Nephron progenitor cell (in vitro differentiated cells): ENCODE measurements around the gene KCNH1.

Experiments
- DNase-seq: peaks from one replicate; pipeline ENCODE4 v3.0.0; 2021
- H3K27ac Mint-ChIP-seq: 2 replicates; pipeline ENCODE4 v1.8.0; 2021; ENCODE audit warnings: mild to moderate bottlenecking, moderate library complexity, mixed read lengths
- H3K27me3 Mint-ChIP-seq: 2 replicates; pipeline ENCODE4 v1.8.0; 2021; ENCODE audit warnings: mild to moderate bottlenecking, low read depth, mixed read lengths; ENCODE audit not compliant: poor library complexity
- H3K36me3 Mint-ChIP-seq: 2 replicates; pipeline ENCODE4 v1.8.0; 2021; ENCODE audit warnings: low read depth, mixed read lengths
- H3K4me1 Mint-ChIP-seq: 2 replicates; pipeline ENCODE4 v1.8.0; 2021; ENCODE audit warnings: mixed read lengths
- H3K4me3 Mint-ChIP-seq: 2 replicates; pipeline ENCODE4 v1.8.0; 2021; ENCODE audit warnings: mild to moderate bottlenecking, moderate library complexity, mixed read lengths
- H3K9me3 Mint-ChIP-seq: 2 replicates; pipeline ENCODE4 v1.8.0; 2021; ENCODE audit warnings: mild to moderate bottlenecking, moderate library complexity, mixed read lengths
- CTCF ChIP-seq: fragments of 200-600 bp; sonication (generic); IDR thresholded peaks from 2 replicates; pipeline ENCODE4 v1.5.0; 2021; ENCODE audit warnings: antibody characterized with exemption

Gene KCNH1

GRCh38 chr1:210781652-210782051 is 352.3 kb downstream of the KCNH1 start:
- H3K27me3 Mint-ChIP-seq, result peaks cover 9% of the 10 kb centered on the region
- H3K4me3 Mint-ChIP-seq, result no peak overlapping the region
- peaks cover 11% of the 10 kb centered on the region for H3K4me1 Mint-ChIP-seq
- no peak overlapping the region for H3K27ac Mint-ChIP-seq
- no peak for DNase-seq
- no peaks in the 10 kb centered on the region for H3K9me3 Mint-ChIP-seq
- H3K36me3 Mint-ChIP-seq, result no peaks in the 10 kb centered on the region
- TF ChIP-seq CTCF, result no peak

- Mint-ChIP-seq H3K27ac (no peak overlapping the region), H3K9me3 (no peaks in the 10 kb centered on the region)
- no peak for DNase-seq
Observed at GRCh38 chr1:210779269-210779668, 354.7 kb downstream of the KCNH1 start.

GRCh38 chr1:210777914-210778313 is 356.0 kb downstream of the KCNH1 start:
- no peak for DNase-seq
- Mint-ChIP-seq H3K36me3 (no peaks in the 10 kb centered on the region), H3K27ac (peak overlapping the region; percentile 12), H3K4me3 (no peak overlapping the region), H3K27me3 (peaks cover 10% of the 10 kb centered on the region), H3K4me1 (peaks cover 11% of the 10 kb centered on the region), H3K9me3 (no peaks in the 10 kb centered on the region)
- no peak for TF ChIP-seq CTCF

More at GRCh38 chr1:210779269-210779668, 354.7 kb downstream of the KCNH1 start:
- Mint-ChIP-seq H3K4me1 (peaks cover 11% of the 10 kb centered on the region), H3K36me3 (no peaks in the 10 kb centered on the region), H3K27me3 (peaks cover 8% of the 10 kb centered on the region), H3K4me3 (no peak overlapping the region)
- TF ChIP-seq CTCF, result no peak

GRCh38 chr1:210776712-210777111 is 357.2 kb downstream of the KCNH1 start:
- TF ChIP-seq CTCF, result no peak
- Mint-ChIP-seq H3K36me3 (no peaks in the 10 kb centered on the region), H3K4me3 (no peak overlapping the region), H3K27ac (no peak overlapping the region), H3K9me3 (no peaks in the 10 kb centered on the region), H3K27me3 (peaks cover 10% of the 10 kb centered on the region), H3K4me1 (peaks cover 11% of the 10 kb centered on the region)
- DNase-seq, result no peak

- DNase-seq, result no peak
- peaks cover 11% of the 10 kb centered on the region for H3K4me1 Mint-ChIP-seq
- H3K36me3 Mint-ChIP-seq, result no peaks in the 10 kb centered on the region
- no peak for TF ChIP-seq CTCF
- no peaks in the 10 kb centered on the region for H3K9me3 Mint-ChIP-seq
- no peak overlapping the region for H3K27ac Mint-ChIP-seq
- H3K27me3 Mint-ChIP-seq, result peaks cover 18% of the 10 kb centered on the region
- no peak overlapping the region for H3K4me3 Mint-ChIP-seq
Observed at GRCh38 chr1:210775289-210775688, 358.7 kb downstream of the KCNH1 start.

GRCh38 chr1:210773450-210773849 is 360.5 kb downstream of the KCNH1 start:
- Mint-ChIP-seq H3K9me3 (no peaks in the 10 kb centered on the region), H3K36me3 (no peaks in the 10 kb centered on the region), H3K27me3 (peaks cover 20% of the 10 kb centered on the region), H3K27ac (no peak overlapping the region), H3K4me1 (no peaks in the 10 kb centered on the region), H3K4me3 (no peak overlapping the region)
- DNase-seq, result no peak
- TF ChIP-seq CTCF, result no peak
